Activated gamma-delta T cell (primary cell): ENCODE results near the gene EIF4E3.

Source experiments
- DNase-seq: peaks from one replicate; lab custom pipeline; 2025; lab: John Stamatoyannopoulos, UW

Gene EIF4E3

GRCh38 chr3:71723452-71724170, 1.6 kb downstream of the EIF4E3 start:
- DNase-seq, result no peak

- no peak for DNase-seq
Observed at GRCh38 chr3:71722693-71723092, 2.5 kb downstream of the EIF4E3 start.

- DNase-seq, result no peak
Observed at GRCh38 chr3:71721651-71722157, 3.5 kb downstream of the EIF4E3 start.

GRCh38 chr3:71721002-71721401, 4.2 kb downstream of the EIF4E3 start:
- DNase-seq, result no peak

GRCh38 chr3:71718072-71718471, 7.1 kb downstream of the EIF4E3 start:
- no peak for DNase-seq

- DNase-seq, result no peak
Observed at GRCh38 chr3:71714595-71714994, 10.6 kb downstream of the EIF4E3 start.

GRCh38 chr3:71713041-71713440, 12.2 kb downstream of the EIF4E3 start:
- DNase-seq, result no peak

- DNase-seq, result no peak
Observed at GRCh38 chr3:71710906-71711494, 14.2 kb downstream of the EIF4E3 start.

GRCh38 chr3:71709908-71710511, 15.2 kb downstream of the EIF4E3 start:
- no peak for DNase-seq

- no peak for DNase-seq
Observed at GRCh38 chr3:71708476-71709105, 16.6 kb downstream of the EIF4E3 start.

GRCh38 chr3:71707595-71707994, 17.6 kb downstream of the EIF4E3 start:
- DNase-seq, result no peak

GRCh38 chr3:71705681-71706080, 19.5 kb downstream of the EIF4E3 start:
- no peak for DNase-seq

- DNase-seq, result no peak
Observed at GRCh38 chr3:71704915-71705314, 20.3 kb downstream of the EIF4E3 start.

- no peak for DNase-seq
Observed at GRCh38 chr3:71703797-71704196, 21.4 kb downstream of the EIF4E3 start.

GRCh38 chr3:71702131-71703024, 22.8 kb downstream of the EIF4E3 start:
- no peak for DNase-seq

GRCh38 chr3:71701251-71701762, 23.9 kb downstream of the EIF4E3 start:
- no peak for DNase-seq

GRCh38 chr3:71695000-71695482, 30.2 kb downstream of the EIF4E3 start:
- no peak for DNase-seq

- DNase-seq, result no peak
Observed at GRCh38 chr3:71694358-71694999, 30.7 kb downstream of the EIF4E3 start.

GRCh38 chr3:71693641-71694040, 31.6 kb downstream of the EIF4E3 start:
- DNase-seq, result no peak

- DNase-seq, result no peak
Observed at GRCh38 chr3:71692139-71692538, 33.1 kb downstream of the EIF4E3 start.

GRCh38 chr3:71690341-71690841, 34.8 kb downstream of the EIF4E3 start:
- DNase-seq, result no peak
